ENCODE measurements around the gene REPIN1. TPM values are rescaled to one million over a fixed set of nuclear protein-coding genes. Genes with fewer than 3 reads are reported as not detected.

Gene REPIN1
- total and polyA plus RNA-seq, 9 of the 15 experiments (the other 6 are each of a cell fraction or from before 2014, with no cell fraction given), result 8.1 to 283 (median 94.3) TPM

GRCh38 chr7:150379441-150380379, 11.1 kb downstream of the REPIN1 start (continued):
- TF ChIP-seq FOXK1 (CRISPR knock-in tag; IDR thresholded peaks at IDR 0.05; ENCODE audit: borderline replicate concordance) (no peak), CEBPZ (IDR thresholded peaks at IDR 0.05; ENCODE audit: borderline replicate concordance, low read depth, low read length) (no peak), HDGF (IDR thresholded peaks at IDR 0.05) (no peak), ZFP91 (CRISPR knock-in tag; IDR thresholded peaks at IDR 0.05) (no peak), RFX7 (CRISPR knock-in tag; IDR thresholded peaks at IDR 0.05) (no peak), EP400 (IDR thresholded peaks at IDR 0.05) (0 out of 2 replicates have a peak, but pooled peaks have one; percentile 26), MECOM (CRISPR knock-in tag; IDR thresholded peaks at IDR 0.05) (peak; percentile 15; the same call in 1 of the 2 replicates), ESRRB (CRISPR knock-in tag; IDR thresholded peaks at IDR 0.05; ENCODE audit: borderline replicate concordance) (no peak), PRDM10 (IDR thresholded peaks at IDR 0.05; ENCODE audit: partially characterized antibody) (no peak), UBTF (IDR thresholded peaks at IDR 0.05; ENCODE audit: borderline replicate concordance in 1 of 2, low read depth in 2 of 2, low read length in 2 of 2) (peak; percentile 34 to 46; a peak in 1 of 4 replicates), PHF8 (IDR thresholded peaks at IDR 0.05; ENCODE audit: borderline replicate concordance, low read length) (no peak), RBM17 (IDR thresholded peaks at IDR 0.05; ENCODE audit: borderline replicate concordance, low read depth, low read length) (no peak)

Data from K562 (cell line).